ENCODE data around the gene CYP11A1.

CYP11A1 gene

DNA sequence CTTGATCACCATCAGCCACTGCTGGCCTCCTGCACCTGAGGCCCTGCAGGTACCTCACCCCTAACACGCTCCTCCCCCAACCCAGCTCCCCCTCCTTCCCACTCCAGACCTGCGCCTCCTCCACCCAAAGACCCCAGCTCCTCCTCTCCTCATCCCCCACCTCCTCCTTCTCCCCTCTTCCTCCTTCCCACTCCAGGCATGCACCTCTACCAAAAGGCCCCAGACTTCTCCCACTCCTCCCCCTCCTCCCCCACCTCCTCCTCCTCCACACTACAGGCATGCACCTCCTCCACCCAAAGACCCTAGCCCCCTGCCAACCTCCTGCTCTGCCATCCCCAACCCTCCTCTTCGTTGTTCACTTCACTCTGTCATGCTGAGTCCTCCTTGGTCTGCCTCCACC lies 42.7 kb downstream of the CYP11A1 start:
- TF ChIP-seq SIN3A (IDR thresholded peaks at IDR 0.05; ENCODE audit: borderline replicate concordance, insufficient read depth, low read length): no peak
- TF ChIP-seq, protein P1, sequence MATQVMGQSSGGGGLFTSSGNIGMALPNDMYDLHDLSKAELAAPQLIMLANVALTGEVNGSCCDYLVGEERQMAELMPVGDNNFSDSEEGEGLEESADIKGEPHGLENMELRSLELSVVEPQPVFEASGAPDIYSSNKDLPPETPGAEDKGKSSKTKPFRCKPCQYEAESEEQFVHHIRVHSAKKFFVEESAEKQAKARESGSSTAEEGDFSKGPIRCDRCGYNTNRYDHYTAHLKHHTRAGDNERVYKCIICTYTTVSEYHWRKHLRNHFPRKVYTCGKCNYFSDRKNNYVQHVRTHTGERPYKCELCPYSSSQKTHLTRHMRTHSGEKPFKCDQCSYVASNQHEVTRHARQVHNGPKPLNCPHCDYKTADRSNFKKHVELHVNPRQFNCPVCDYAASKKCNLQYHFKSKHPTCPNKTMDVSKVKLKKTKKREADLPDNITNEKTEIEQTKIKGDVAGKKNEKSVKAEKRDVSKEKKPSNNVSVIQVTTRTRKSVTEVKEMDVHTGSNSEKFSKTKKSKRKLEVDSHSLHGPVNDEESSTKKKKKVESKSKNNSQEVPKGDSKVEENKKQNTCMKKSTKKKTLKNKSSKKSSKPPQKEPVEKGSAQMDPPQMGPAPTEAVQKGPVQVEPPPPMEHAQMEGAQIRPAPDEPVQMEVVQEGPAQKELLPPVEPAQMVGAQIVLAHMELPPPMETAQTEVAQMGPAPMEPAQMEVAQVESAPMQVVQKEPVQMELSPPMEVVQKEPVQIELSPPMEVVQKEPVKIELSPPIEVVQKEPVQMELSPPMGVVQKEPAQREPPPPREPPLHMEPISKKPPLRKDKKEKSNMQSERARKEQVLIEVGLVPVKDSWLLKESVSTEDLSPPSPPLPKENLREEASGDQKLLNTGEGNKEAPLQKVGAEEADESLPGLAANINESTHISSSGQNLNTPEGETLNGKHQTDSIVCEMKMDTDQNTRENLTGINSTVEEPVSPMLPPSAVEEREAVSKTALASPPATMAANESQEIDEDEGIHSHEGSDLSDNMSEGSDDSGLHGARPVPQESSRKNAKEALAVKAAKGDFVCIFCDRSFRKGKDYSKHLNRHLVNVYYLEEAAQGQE (IDR thresholded peaks at IDR 0.05; ENCODE audit: insufficient read depth in 1 of 2, low read depth in 2 of 2, low read length in 2 of 2): no peak

DNA sequence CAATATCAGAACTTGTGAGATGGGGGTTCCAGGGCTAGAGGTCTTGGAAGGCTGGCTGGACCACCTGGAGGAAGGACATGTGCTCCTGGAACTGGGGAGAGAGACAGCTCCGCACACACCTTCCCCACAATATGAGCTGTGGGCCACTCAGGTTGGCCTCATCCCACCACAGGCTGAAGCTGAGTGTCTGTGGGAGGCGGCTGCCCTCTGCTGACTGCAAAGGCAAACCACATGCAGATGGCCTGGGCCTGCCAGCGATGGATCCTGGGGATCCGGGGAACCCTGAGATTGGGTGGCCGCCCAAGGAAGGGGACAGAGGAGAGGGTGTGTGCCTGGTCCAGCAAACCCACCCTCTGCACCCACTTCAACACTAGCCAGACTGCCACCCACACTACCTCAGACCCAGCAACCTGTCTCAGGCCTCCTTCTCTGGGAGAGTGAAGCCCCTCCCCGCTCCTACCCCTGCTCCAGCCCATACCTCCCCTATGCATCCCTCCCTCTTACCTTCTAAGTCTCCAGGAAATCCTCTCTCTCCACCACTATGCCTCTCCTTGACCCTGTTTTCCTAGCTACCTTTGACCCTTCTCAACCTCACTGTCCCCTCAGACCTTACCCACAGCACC lies 44.8 kb downstream of the CYP11A1 start:
- no peak for TF ChIP-seq TAF1 (IDR thresholded peaks at IDR 0.05; ENCODE audit: borderline replicate concordance, insufficient read depth, low read length)
- TF ChIP-seq, protein P1 (IDR thresholded peaks at IDR 0.05; ENCODE audit: insufficient read depth in 1 of 2, low read depth in 2 of 2, low read length in 2 of 2): no peak
- no peak for TF ChIP-seq POLR2AphosphoS5 (IDR thresholded peaks at IDR 0.05; ENCODE audit: low read depth, low read length)
- no peak for TF ChIP-seq FOXP2 (optimal IDR thresholded peaks at IDR 0.05; ENCODE audit: borderline replicate concordance, extremely low read depth, extremely low read length, insufficient read depth)
- TF ChIP-seq SIN3A (IDR thresholded peaks at IDR 0.05; ENCODE audit: borderline replicate concordance, insufficient read depth, low read length): no peak

DNA sequence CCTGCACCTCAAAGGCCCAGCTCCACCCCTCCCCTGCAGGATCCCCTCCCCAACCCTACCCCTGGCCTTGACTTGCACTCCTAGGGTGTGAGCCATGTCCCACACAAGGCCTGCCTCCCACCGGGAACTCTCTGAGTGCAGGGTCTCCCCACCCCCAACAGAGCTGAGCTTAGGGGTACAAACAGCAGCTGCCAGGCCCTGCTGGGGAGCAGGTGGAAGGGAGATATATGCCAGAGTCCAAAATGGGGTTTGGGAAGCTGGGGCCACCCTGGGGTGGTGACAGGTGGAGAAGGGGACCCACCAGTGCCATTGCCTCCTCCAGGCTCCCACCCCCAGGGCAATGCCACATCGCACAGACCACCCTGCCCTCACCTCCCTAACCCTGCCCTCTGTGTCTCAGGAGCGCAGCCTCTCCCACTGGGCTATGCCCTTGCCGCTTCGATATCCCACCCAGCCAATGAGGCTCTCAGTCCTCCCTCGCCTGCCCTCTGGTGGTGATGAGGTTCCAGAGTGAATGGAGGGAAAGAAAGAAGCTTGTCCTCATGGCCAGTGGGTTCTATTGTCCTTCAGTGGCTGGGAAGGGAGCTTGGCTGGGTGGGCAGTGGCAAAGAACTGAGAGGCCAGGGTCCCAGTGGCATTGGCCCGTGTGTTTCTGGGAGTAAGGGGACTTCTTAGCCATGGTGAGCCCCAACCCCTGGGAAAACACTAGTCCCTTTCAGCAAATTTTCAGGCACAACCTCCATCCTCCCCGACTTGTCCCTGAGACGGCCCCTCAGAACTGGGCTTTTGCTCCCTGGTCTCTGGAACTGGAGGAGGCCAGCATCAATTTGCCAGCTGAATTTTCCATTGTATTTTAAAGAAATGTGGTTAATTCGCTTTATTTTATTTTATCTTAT lies 46.8 kb downstream of the CYP11A1 start:
- TF ChIP-seq POLR2AphosphoS5 (IDR thresholded peaks at IDR 0.05; ENCODE audit: low read depth, low read length): no peak
- TF ChIP-seq TAF1 (IDR thresholded peaks at IDR 0.05; ENCODE audit: borderline replicate concordance, insufficient read depth, low read length): no peak
- TF ChIP-seq, protein P1 (IDR thresholded peaks at IDR 0.05; ENCODE audit: insufficient read depth in 1 of 2, low read depth in 2 of 2, low read length in 2 of 2): no peak
- no peak for TF ChIP-seq SIN3A (IDR thresholded peaks at IDR 0.05; ENCODE audit: borderline replicate concordance, insufficient read depth, low read length)
- no peak for TF ChIP-seq FOXP2 (optimal IDR thresholded peaks at IDR 0.05; ENCODE audit: borderline replicate concordance, extremely low read depth, extremely low read length, insufficient read depth)

DNA sequence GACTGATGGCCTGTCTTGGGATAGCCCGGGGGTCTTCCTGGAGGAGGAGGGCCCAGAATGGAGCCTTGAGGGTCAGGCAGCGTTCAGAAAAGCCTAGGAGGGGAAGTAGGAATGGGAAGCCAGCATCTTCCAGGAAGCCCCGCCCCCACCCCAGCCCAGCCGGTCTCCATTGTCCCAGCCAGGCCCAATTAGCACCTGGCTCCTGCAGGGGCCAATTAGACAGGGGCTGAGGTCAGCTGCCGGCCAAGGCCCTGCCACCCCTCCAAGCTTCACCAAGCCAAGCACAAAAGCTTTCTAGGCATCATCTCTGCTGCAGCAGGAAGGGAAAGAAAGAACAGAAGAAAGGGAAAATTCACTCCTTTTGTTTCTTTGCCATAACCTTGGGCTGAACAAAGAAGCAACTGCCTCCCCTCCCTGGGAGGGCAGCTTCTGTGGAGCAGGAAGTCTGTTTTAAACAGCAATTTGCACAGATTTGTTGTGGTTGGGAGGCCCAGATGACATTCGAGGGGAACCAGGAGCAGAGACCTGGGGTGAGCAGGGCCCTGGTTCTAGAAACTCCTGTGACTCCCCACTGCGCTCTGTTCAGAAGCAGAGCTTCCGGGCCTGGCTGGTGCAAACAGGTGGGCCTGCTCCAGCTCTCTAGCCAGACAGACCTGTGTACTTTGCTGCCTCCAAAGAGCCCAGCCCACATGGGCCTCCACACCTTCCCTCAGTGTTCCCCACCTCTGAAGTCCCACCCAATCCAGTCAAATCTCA lies 47.7 kb downstream of the CYP11A1 start:
- TF ChIP-seq TAF1 (IDR thresholded peaks at IDR 0.05; ENCODE audit: borderline replicate concordance, insufficient read depth, low read length) (no peak), POLR2AphosphoS5 (IDR thresholded peaks at IDR 0.05; ENCODE audit: low read depth, low read length) (no peak; the same call in 1 of the 2 replicates), SIN3A (IDR thresholded peaks at IDR 0.05; ENCODE audit: borderline replicate concordance, insufficient read depth, low read length) (no peak)
- TF ChIP-seq, protein P1 (IDR thresholded peaks at IDR 0.05; ENCODE audit: insufficient read depth in 1 of 2, low read depth in 2 of 2, low read length in 2 of 2): no peak
